ENCODE results near the gene P2RX3.

GRCh38 chr11:57399221-57399620 lies 61.1 kb downstream of the P2RX3 start:
- TF ChIP-seq CTCF (IDR thresholded peaks at IDR 0.05) (no peak), POLR2A (IDR thresholded peaks at IDR 0.05) (no peak), POLR2AphosphoS5 (IDR thresholded peaks at IDR 0.05) (no peak)

Measured in transverse colon (tissue), 4 donors.